ENCODE data around the gene ERBIN.

DNA sequence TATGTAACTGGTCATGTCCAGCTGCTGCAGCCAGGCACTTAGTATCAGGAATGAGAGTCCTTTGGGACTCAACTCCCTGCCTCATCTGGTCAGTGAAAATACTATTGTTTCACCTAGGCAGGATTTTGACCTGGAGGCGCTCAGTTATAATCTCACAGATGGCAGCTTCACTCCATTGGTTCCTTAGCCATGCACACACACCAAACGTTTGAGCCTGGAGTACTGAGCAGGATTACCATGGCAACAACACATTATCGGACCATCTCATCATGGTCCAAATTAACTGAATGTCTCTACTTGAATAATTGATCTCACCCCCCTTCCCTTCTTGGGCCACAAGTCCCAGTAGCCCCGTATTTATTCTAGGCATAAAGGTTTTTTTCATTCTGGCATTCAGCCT is 202.8 kb downstream of the ERBIN start:
- no peak for TF ChIP-seq POLR2AphosphoS5 (IDR thresholded peaks at IDR 0.05; ENCODE audit: low read depth, low read length)
- no peak for TF ChIP-seq POLR2A (IDR thresholded peaks at IDR 0.05; ENCODE audit: low read depth, low read length)
